Neural cell (in vitro differentiated cells): Measurements from ENCODE around the gene LRIG1. TPM values are rescaled to one million over a fixed set of nuclear protein-coding genes. Genes with fewer than 3 reads are reported as not detected.

Experiments
- H2AFZ ChIP-seq: fragments of 200-600, 300-800 bp; sonication (generic), shearing (Covaris generic); 2 replicates; pipeline ENCODE4 v1.6.0; 2014; ENCODE audit warnings: low read depth, mild to moderate bottlenecking, antibody characterized with exemption, low read length, moderate library complexity
- H3F3A ChIP-seq: fragments of 200-600 bp; shearing (Covaris generic); 2 replicates; pipeline ENCODE4 v1.6.1; 2016; ENCODE audit warnings: mild to moderate bottlenecking, moderate library complexity, mixed read lengths, antibody characterized with exemption, low read length; ENCODE audit not compliant: insufficient read depth, poor library complexity, severe bottlenecking
- H3K27ac ChIP-seq: fragments of 200-600, 300-800 bp; sonication (generic), shearing (Covaris generic); 2 replicates; pipeline ENCODE4 v1.5.1; 2014; ENCODE audit warnings: mild to moderate bottlenecking, low read length, moderate library complexity
- H3K27me3 ChIP-seq: fragments of 300-800, 200-600 bp; sonication (generic), shearing (Covaris generic); 2 replicates; pipeline ENCODE4 v1.6.0; 2014; ENCODE audit warnings: mild to moderate bottlenecking, low read depth, low read length, moderate library complexity; ENCODE audit not compliant: insufficient read depth
- H3K36me3 ChIP-seq: fragments of 300-800, 200-600 bp; sonication (generic), shearing (Covaris generic); 2 replicates; pipeline ENCODE4 v1.5.1; 2014; ENCODE audit warnings: mild to moderate bottlenecking, antibody characterized with exemption, low read length, moderate library complexity; ENCODE audit not compliant: insufficient read depth
- H3K4me2 ChIP-seq: fragments of 300-800, 200-600 bp; sonication (generic), shearing (Covaris generic); 2 replicates; pipeline ENCODE4 v1.6.0; 2014; ENCODE audit warnings: mild to moderate bottlenecking, low read length
- H3K4me3 ChIP-seq: fragments of 300-800, 200-600 bp; sonication (generic), shearing (Covaris generic); 2 replicates; pipeline ENCODE4 v1.5.1; 2014; ENCODE audit warnings: mild to moderate bottlenecking, low read length, moderate library complexity
- H3K79me2 ChIP-seq: fragments of 200-600 bp; shearing (Covaris generic); replicated peaks from 2 replicates; pipeline ENCODE4 v1.6.0; 2014; ENCODE audit warnings: mild to moderate bottlenecking, low read length, moderate library complexity; ENCODE audit not compliant: insufficient read depth
- H3K9ac ChIP-seq: fragments of 300-800, 200-600 bp; sonication (generic), shearing (Covaris generic); 2 replicates; pipeline ENCODE4 v1.6.1; 2016; ENCODE audit warnings: mild to moderate bottlenecking, low read length, mixed read lengths
- H3K9me2 ChIP-seq: fragments of 200-600 bp; shearing (Covaris generic); 2 replicates; pipeline ENCODE4 v1.6.1; 2016; ENCODE audit warnings: mild to moderate bottlenecking, low read length, mixed read lengths; ENCODE audit not compliant: insufficient read depth
- H3K9me3 ChIP-seq: fragments of 200-600, 300-800 bp; sonication (generic), shearing (Covaris generic); 2 replicates; pipeline ENCODE4 v1.6.1; 2016; ENCODE audit warnings: mild to moderate bottlenecking, mixed run types, low read length, moderate library complexity, mixed read lengths
- H4K20me1 ChIP-seq: fragments of 200-600 bp; shearing (Covaris generic); 2 replicates; pipeline ENCODE4 v1.6.1; 2016; ENCODE audit warnings: mild to moderate bottlenecking, mixed run types; ENCODE audit not compliant: insufficient read depth
- CTCF ChIP-seq: fragments of 450-650 bp; IDR thresholded peaks from 2 replicates; pipeline ENCODE4 v1.5.1; 2014; ENCODE audit warnings: antibody characterized with exemption, mild to moderate bottlenecking, moderate library complexity; ENCODE audit not compliant: poor library complexity, severe bottlenecking
- EP300 ChIP-seq: fragments of 450-650 bp; conservative IDR thresholded peaks from 2 replicates; pipeline ENCODE4 v1.6.1; 2014; ENCODE audit warnings: antibody characterized with exemption, mild to moderate bottlenecking, moderate library complexity; ENCODE audit not compliant: poor library complexity, severe bottlenecking
- EZH2 ChIP-seq: fragments of 200-600, 300-800 bp; shearing (Covaris generic), sonication (generic); IDR thresholded peaks from 2 replicates; pipeline ENCODE4 v1.6.1; 2014; ENCODE audit warnings: antibody characterized with exemption, low read length, borderline replicate concordance, mild to moderate bottlenecking; ENCODE audit not compliant: insufficient read depth, poor library complexity, severe bottlenecking
- MXI1 ChIP-seq: fragments of 450-650 bp; conservative IDR thresholded peaks from 2 replicates; pipeline ENCODE4 v1.6.1; 2014; ENCODE audit warnings: antibody characterized with exemption, mild to moderate bottlenecking; ENCODE audit not compliant: poor library complexity, severe bottlenecking
- POLR2AphosphoS5 ChIP-seq: IDR thresholded peaks from 2 replicates; pipeline ENCODE4 v1.6.1; 2012
- RAD21 ChIP-seq: fragments of 450-650 bp; conservative IDR thresholded peaks from 2 replicates; pipeline ENCODE4 v1.6.1; 2014; ENCODE audit warnings: antibody characterized with exemption, mild to moderate bottlenecking, moderate library complexity
- REST ChIP-seq: IDR thresholded peaks from 2 replicates; pipeline ENCODE4 v1.6.1; 2012; ENCODE audit warnings: borderline replicate concordance
- SMC3 ChIP-seq: fragments of 450-650 bp; conservative IDR thresholded peaks from 2 replicates; pipeline ENCODE4 v1.6.1; 2014; ENCODE audit warnings: antibody characterized with exemption, mild to moderate bottlenecking, moderate library complexity; ENCODE audit not compliant: poor library complexity
- TAF1 ChIP-seq: IDR thresholded peaks from 2 replicates; pipeline ENCODE4 v1.6.1; 2012; ENCODE audit warnings: low read depth
- polyA plus RNA-seq: library from polyadenylated mRNA; depleted of rRNA; stranded (reverse); fragments of >200 nt; gene quantifications from 2 replicates; pipeline ENCODE4 v1.2.3, GENCODE V29; 2014

The LRIG1 gene
- polyA plus RNA-seq, 1 donor from 2014 or later: 7.1 TPM

GRCh38 chr3:66399529-66400232, 101.1 kb downstream of the LRIG1 start:
- H3K27ac ChIP-seq: no peak overlapping the region
- H3F3A ChIP-seq: no peaks in the 10 kb centered on the region
- no peak overlapping the region for H3K4me3 ChIP-seq
- H3K9me3 ChIP-seq: no peaks in the 10 kb centered on the region
- H2AFZ ChIP-seq: no peak overlapping the region
- H3K36me3 ChIP-seq: no peaks in the 10 kb centered on the region
- no peak overlapping the region for H3K9ac ChIP-seq
- no peaks in the 10 kb centered on the region for H3K79me2 ChIP-seq
- H4K20me1 ChIP-seq: no peaks in the 10 kb centered on the region
- no peak overlapping the region for H3K4me2 ChIP-seq
- no peaks in the 10 kb centered on the region for H3K27me3 ChIP-seq
- H3K9me2 ChIP-seq: no peaks in the 10 kb centered on the region
- TF ChIP-seq RAD21 (no peak), MXI1 (no peak), EZH2 (no peak), TAF1 (no peak), POLR2AphosphoS5 (no peak), SMC3 (no peak), REST (no peak), EP300 (no peak), CTCF (no peak)

- no peaks in the 10 kb centered on the region for H4K20me1 ChIP-seq
- no peaks in the 10 kb centered on the region for H3F3A ChIP-seq
- no peak overlapping the region for H3K4me2 ChIP-seq
- H3K79me2 ChIP-seq: no peaks in the 10 kb centered on the region
- no peak overlapping the region for H3K27ac ChIP-seq
- no peaks in the 10 kb centered on the region for H3K9me3 ChIP-seq
- H3K36me3 ChIP-seq: no peaks in the 10 kb centered on the region
- TF ChIP-seq MXI1 (no peak), REST (no peak), RAD21 (no peak), POLR2AphosphoS5 (no peak), CTCF (no peak), SMC3 (no peak), EP300 (no peak), EZH2 (no peak), TAF1 (no peak)
- H3K27me3 ChIP-seq: no peaks in the 10 kb centered on the region
- H3K9ac ChIP-seq: no peak overlapping the region
- no peaks in the 10 kb centered on the region for H3K9me2 ChIP-seq
- no peak overlapping the region for H3K4me3 ChIP-seq
- no peak overlapping the region for H2AFZ ChIP-seq
Observed at GRCh38 chr3:66398228-66399025, 102.4 kb downstream of the LRIG1 start.
